GM19455 (cell line): ENCODE measurements around the gene PITX1.

Source experiments
- ATAC-seq: cut with Tn5 transposase; IDR thresholded peaks from one replicate; pipeline ENCODE4 v1.9.1; 2021; ENCODE audit not compliant: unreplicated experiment

PITX1 gene

GRCh38 chr5:135062216-135063055 lies 28.4 kb upstream of the PITX1 start:
- no peak for ATAC-seq

DNA sequence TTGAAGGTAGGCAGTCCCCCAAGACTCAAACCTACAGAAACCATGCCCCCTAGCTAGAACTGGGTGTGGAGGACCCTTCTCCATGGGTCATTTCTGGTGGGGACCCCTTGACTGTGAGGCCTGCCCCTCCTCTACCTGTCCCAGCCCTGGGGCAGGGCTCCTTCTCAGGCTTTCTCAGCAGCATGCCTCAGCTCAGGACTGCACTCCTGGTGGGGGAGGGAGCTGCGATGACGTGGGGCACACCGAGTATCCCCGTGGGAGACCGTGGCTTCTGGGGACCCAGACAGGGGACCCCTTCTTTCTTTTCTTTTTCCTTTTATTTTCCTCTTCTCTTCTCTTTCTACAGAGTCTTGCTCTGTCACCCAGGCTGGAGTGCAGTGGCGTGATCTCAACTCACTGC lies 27.0 kb upstream of the PITX1 start:
- no peak for ATAC-seq

GRCh38 chr5:135060021-135060420 lies 26.0 kb upstream of the PITX1 start:
- no peak for ATAC-seq

DNA sequence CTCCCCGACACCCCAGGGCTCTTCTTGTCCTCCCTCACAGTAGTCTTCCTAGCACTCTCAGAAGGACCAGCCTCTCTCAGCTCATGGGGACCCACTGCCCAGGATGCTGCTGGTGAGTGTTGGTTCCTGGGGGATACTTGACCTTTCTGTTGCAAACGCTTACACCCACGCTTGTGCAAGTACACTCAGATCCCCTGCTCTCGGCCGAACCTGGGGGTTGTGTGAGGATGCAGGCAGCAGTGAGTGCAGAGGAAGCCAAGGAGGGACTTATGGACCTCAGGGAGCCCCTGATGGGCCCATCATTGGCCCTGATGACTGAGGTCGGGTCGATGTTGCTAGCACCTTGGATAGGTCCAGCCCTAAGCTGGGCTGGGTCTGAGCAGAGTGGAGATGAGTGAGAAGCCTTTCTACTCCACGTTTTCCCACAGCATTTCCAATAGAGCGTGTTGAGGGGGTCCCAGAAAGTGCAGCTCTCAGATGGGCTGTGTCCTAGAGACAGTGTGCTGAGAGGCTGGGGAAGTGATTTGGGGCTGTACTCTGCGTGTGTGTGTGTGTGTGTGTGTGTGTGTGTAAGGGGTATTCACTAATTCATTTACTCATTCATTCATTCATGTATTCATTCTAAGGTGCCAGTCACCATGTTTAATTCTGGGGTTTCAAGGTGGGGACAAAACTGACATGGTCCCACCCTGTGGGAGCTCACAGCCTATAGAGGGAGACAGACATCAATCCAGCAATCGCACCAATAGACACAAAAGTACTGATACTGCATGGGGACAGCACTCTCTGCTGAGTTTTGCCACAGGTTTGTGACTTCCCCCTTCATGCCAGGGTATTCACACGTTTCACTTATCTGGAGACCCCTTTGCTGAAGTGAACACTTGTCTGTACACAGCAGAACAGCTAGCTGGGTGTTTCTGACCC lies 25.2 kb upstream of the PITX1 start:
- no peak for ATAC-seq

GRCh38 chr5:135058331-135058732 lies 24.3 kb upstream of the PITX1 start:
- no peak for ATAC-seq

DNA sequence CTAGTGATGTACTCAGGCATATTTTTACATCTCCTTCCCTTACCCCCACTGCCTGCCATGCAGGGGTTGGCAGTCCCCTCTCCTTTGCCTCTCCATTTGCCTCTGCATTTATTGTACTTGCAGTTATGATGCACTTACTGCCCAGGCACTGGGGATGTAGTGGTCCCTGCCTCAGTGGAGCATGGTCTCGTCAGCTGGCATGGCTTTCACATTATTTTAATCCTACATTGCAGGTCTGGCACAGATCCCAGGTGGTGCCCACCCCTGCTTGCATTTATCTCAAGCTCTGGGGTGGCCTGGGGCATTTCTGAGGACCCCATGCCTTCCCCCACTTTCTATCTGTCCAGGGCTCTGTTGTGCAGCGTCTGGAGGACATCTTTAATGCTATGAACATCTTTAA lies 23.2 kb upstream of the PITX1 start:
- no peak for ATAC-seq

DNA sequence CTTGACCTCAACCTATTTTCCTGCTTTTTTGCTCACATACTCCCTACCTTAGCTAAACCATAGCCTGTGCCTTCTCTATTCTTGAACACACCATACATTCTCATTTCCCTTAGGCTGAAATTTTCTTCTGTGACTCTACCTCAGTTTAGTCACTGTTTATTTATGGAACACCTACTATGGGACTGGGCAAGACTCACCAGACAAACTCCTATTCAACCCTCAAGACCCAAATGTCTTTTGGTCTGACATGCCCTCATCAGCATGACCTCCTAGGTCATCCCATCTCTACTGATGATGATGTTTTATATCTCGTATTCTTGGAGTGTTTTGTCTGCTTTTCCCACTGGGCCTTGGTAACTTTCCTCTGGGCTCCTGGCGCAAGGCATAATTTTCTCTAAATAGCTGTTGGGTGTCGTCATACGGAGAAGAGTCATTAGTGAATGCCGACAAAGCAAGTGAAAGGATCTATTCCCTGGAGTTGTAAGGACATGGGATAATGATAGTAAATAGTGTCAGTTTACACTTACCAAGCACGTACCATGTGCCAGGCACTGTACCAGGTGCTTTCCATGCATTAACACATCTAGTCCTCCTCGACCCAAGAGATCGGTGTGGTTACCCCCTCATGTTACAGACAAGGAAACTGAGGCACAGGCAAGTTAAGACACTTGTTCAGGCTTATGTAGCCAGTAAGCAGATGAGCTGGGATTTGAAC lies 22.4 kb upstream of the PITX1 start:
- no peak for ATAC-seq

GRCh38 chr5:135055396-135055795 lies 21.4 kb upstream of the PITX1 start:
- ATAC-seq = no peak

GRCh38 chr5:135054546-135054945 lies 20.5 kb upstream of the PITX1 start:
- ATAC-seq = no peak

DNA sequence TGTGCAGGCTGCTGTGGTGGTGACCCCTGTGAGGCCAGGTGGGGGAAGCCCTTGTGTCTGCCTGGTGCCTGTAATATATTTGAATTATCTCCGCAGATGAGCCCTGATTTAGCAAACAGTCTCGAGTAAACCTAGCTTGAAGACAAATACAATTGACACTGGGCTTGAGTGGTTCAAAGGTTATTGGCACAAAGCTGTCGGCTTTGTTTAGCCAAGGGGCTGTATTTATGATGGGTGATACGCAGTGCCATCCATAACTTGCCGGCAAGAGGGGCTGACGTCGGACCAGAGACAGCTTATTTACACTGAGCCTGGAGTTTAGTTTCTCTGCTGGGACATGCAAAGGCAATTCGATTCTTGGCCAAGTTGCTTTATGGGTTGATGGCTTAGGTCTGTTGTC lies 20.0 kb upstream of the PITX1 start:
- no peak for ATAC-seq

- peak; percentile 94 for ATAC-seq
These were observed 19.2 kb upstream of the PITX1 start for GRCh38 chr5:135053278-135053677.

DNA sequence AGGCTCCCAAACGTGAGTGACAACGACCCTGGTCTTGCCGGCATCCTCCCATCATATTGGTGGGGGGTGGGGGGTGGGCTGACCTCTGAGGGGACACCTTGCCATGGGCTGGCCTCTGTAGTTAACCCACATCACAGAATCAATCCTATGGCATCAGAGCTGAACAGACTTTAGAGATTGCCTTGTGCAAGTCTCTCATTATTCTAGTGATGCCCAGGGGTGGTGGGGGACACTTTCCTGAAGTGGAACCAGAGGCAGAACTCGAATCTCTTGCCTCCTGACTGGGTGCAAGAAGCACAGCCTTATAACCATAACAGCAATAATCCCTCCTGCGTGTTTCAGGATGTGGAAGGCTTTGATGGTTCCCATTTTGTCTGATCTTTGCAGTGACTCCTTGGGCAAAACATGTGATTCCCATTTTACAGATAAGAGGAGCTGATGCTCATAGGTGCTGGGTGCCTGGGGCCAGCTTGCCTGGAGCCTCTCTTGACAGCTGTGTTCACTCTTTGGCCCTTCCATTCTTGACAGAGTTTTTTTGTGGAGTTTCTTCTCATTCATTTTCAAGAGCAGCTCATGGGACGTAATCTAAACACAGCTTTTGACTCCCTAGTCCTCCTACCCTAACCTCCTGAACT lies 18.6 kb upstream of the PITX1 start:
- no peak for ATAC-seq

- ATAC-seq = no peak
These were observed 17.8 kb upstream of the PITX1 start for GRCh38 chr5:135051872-135052271.

DNA sequence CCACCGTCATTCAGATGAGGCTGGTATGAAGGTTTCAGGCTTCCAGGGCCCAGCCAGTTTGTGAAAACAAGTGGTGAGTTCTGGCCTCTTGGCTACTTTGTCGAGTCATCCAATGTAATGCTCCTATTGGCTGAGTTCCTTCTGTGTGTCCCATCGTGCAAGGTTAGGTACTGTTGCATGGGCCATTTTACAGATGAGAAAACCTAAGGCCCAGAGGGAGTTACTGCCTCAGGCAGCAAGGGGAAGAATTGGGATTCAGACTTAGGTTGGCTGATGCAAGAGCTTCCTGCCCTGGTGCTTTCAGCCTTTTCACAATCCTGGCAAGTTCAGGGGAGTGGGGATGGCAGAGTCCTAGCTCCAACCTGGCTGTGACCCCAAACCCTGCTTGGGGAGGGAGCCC lies 17.4 kb upstream of the PITX1 start:
- no peak for ATAC-seq

- no peak for ATAC-seq
These were observed 16.3 kb upstream of the PITX1 start for GRCh38 chr5:135050244-135050767.

- no peak for ATAC-seq
These were observed 14.9 kb upstream of the PITX1 start for GRCh38 chr5:135048930-135049329.

DNA sequence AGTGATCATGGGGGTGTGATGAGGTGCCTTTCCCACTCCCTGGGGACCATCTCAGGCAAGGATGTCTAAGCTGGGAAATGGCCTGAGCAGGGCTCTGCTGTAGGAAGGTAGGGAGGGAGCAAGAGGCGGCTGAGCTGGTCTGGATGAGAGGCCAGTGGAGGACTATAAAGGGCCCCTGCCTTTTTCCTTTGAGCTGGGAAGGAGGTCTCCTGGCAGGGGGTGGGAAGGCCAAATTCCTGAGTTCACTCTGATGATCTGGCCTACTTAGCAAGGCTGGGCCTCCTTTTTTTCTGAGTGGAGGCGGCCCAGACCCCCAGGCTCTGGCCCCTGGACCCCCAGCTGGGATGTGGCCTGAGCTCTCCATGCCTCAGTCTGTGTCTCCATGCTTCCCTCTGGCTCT lies 14.3 kb upstream of the PITX1 start:
- ATAC-seq = no peak

DNA sequence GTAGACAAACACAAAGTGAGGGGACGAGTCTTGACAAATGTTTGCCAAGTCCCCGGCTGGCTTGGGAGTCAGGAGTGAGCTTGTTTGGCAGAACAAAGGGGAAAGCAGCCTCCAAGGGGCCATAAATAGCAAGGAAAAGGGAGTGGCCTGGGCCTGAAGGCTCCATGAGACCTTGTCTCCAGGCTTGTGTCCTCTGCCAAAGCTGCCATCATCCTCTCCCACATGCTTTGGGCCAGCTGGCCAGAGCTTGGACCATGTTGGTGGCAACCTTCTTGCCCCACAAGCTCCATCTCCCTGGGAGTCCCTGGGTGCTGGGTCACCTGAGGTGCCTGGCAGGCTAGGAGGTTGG lies 13.3 kb upstream of the PITX1 start:
- no peak for ATAC-seq

- no peak for ATAC-seq
These were observed 12.8 kb upstream of the PITX1 start for GRCh38 chr5:135046661-135047346.

DNA sequence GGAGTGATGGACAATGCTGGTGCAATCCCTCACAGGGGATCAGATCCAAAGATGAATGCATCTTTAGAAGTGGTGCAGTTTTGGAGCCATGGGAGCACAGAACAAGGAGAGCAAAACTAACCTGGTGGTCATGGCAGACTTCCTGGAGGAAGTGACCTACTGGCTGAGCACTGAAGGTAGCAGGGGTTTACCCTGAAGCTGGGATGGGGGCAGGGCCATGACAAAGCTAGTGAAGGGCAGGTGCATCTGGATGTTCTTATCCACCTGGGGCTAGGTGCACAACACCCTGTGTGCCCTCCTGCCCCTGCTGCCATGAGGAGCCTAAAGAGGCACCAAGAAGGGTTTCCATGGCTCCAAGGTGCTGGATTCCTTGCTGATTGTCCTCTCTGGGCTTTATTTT lies 11.5 kb upstream of the PITX1 start:
- ATAC-seq = no peak
